ENCODE measurements around the gene PHC2. TPM values are rescaled to one million over a fixed set of nuclear protein-coding genes. Genes with fewer than 3 reads are reported as not detected.

The PHC2 gene
- total RNA-seq, 1 experiment from 2014 or later, result 176 TPM

DNA sequence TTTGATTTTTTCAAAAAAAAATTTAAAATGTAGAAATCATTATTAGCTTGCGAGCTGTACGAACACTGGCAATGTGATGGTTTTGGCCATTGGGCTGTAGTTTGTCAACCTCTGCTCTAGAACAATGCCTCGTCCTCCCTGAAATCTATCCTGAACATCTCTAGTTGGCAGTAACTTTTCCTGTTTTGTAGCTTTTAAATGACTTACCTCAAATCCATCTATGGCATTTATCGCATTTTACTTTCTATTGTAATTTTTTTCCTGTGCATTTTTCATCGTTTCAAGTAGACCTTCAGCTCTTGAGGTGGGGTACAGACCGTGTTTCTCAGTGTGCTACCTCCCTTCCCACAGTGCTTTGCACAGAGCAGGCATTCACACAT, 79.6 kb downstream of the PHC2 start:
- no peaks in the 10 kb centered on the region for H3K27me3 ChIP-seq (ENCODE audit: insufficient read depth, low read length)
- peaks cover 14 to 20% of the 10 kb centered on the region in 2 experiments; a peak in 3 of 4 replicates for H3K36me3 ChIP-seq (ENCODE audit: control insufficient read depth in 1 of 2, insufficient read depth in 2 of 2, low read length in 2 of 2)
- H2AFZ ChIP-seq (ENCODE audit: low read depth, low read length, poor library complexity, severe bottlenecking), result no peak overlapping the region
- H3K4me3 ChIP-seq (replicated peaks in 1 of 2; ENCODE audit: low read depth in 1 of 2, low read length in 2 of 2), result peak overlapping the region in 1 of 2 experiments; percentile 70; a peak in 1 of 4 replicates
- peaks cover 33% of the 10 kb centered on the region for H3K79me2 ChIP-seq (ENCODE audit: insufficient read depth, low read length)
- H3K27ac ChIP-seq (ENCODE audit: low read depth, low read length), result no peak overlapping the region
- BruUV-seq (replicated peaks), result no TSS peak
- CTCF ChIA-PET, result interaction anchor here (0.8 to 1.3 kb wide), 2 partner anchors 18 to 120 kb away, joined by 3 to 4 read pairs; no protein-coding TSS in a partner anchor
- no peaks in the 10 kb centered on the region for H3K9me3 ChIP-seq (ENCODE audit: control insufficient read depth in 1 of 2, insufficient read depth in 1 of 2, low read depth in 1 of 2, low read length in 2 of 2)
- H3K4me1 ChIP-seq (ENCODE audit: control insufficient read depth in 1 of 2, insufficient read depth in 2 of 2, low read length in 2 of 2), result peaks cover 24 to 39% of the 10 kb centered on the region in 2 experiments
- no peak for ATAC-seq
- no peak for TF ChIP-seq SRF (IDR thresholded peaks at IDR 0.05; ENCODE audit: low read depth)
- no peak for TF ChIP-seq EZH2phosphoT487 (IDR thresholded peaks at IDR 0.05; ENCODE audit: borderline replicate concordance)
- TF ChIP-seq ZFX (IDR thresholded peaks at IDR 0.05), result no peak
- no peak for TF ChIP-seq TCF7L2 (IDR thresholded peaks at IDR 0.05; ENCODE audit: borderline replicate concordance, extremely low read depth, insufficient read depth, insufficient read length)
- TF ChIP-seq SP1 (IDR thresholded peaks at IDR 0.05; ENCODE audit: low read depth), result no peak
- TF ChIP-seq ELF1 (IDR thresholded peaks at IDR 0.05; ENCODE audit: borderline replicate concordance, low read depth), result no peak
- TF ChIP-seq, protein P1, sequence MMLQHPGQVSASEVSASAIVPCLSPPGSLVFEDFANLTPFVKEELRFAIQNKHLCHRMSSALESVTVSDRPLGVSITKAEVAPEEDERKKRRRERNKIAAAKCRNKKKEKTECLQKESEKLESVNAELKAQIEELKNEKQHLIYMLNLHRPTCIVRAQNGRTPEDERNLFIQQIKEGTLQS (IDR thresholded peaks at IDR 0.05), result no peak
- TF ChIP-seq, protein P2, sequence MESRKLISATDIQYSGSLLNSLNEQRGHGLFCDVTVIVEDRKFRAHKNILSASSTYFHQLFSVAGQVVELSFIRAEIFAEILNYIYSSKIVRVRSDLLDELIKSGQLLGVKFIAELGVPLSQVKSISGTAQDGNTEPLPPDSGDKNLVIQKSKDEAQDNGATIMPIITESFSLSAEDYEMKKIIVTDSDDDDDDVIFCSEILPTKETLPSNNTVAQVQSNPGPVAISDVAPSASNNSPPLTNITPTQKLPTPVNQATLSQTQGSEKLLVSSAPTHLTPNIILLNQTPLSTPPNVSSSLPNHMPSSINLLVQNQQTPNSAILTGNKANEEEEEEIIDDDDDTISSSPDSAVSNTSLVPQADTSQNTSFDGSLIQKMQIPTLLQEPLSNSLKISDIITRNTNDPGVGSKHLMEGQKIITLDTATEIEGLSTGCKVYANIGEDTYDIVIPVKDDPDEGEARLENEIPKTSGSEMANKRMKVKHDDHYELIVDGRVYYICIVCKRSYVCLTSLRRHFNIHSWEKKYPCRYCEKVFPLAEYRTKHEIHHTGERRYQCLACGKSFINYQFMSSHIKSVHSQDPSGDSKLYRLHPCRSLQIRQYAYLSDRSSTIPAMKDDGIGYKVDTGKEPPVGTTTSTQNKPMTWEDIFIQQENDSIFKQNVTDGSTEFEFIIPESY (IDR thresholded peaks at IDR 0.05; ENCODE audit: extremely low read depth, insufficient replicate concordance, low read length), result no peak
- TF ChIP-seq RAD21 (IDR thresholded peaks at IDR 0.05; ENCODE audit: low read depth), result no peak
- TF ChIP-seq POLR2A (IDR thresholded peaks at IDR 0.05; ENCODE audit: borderline replicate concordance, extremely low read depth, insufficient read depth, insufficient read length), result no peak
- no peak for TF ChIP-seq FOSL1 (IDR thresholded peaks at IDR 0.05; ENCODE audit: low read depth)
- no peak for TF ChIP-seq CEBPB (IDR thresholded peaks at IDR 0.05; ENCODE audit: low read depth)
- no peak for TF ChIP-seq POLR2AphosphoS5 (IDR thresholded peaks at IDR 0.05; ENCODE audit: low read depth, low read length)
- TF ChIP-seq ZNF274 (IDR thresholded peaks at IDR 0.05; ENCODE audit: low read depth, low read length), result no peak
- no peak for TF ChIP-seq CBX3 (IDR thresholded peaks at IDR 0.05; ENCODE audit: low read depth)
- no peak for TF ChIP-seq EGR1 (IDR thresholded peaks at IDR 0.05; ENCODE audit: low read depth)
- intact Hi-C loops (cut with micrococcal nuclease), result loop anchor here (10.0 kb wide), 1 partner anchor 256 kb away; no protein-coding TSS in a partner anchor
- H4K20me1 ChIP-seq (ENCODE audit: insufficient read depth), result no peaks in the 10 kb centered on the region
- H3K4me2 ChIP-seq (ENCODE audit: low read length), result peak overlapping the region; percentile 96
- no peak for DNase-seq (ENCODE audit: low read depth, low spot score)
- POLR2A ChIA-PET, result no interaction called here
- RAD21 ChIA-PET (ENCODE audit: low non-redundant PET in 1 of 2, low total read pairs in 2 of 2, uncharacterized antibody in 2 of 2, unreplicated experiment in 2 of 2), result no interaction called here
- H3K9me2 ChIP-seq (ENCODE audit: insufficient read depth), result no peaks in the 10 kb centered on the region
- 0 out of 2 replicates have a peak overlapping the region, but pooled peaks have one; percentile 88 for H3K9ac ChIP-seq (ENCODE audit: low read length)

All from HCT116 (cell line).